SK-N-SH treated with all-trans-retinoic acid at 6 μM for 48 hours (cell line): ENCODE measurements around the gene ADRA2B.

Experiments
- CSRNP3 ChIP-seq: fragments of 250-450 bp; sonication (Bioruptor Pico); IDR thresholded peaks from 2 replicates; pipeline ENCODE4 v1.5.1; 2021; ENCODE audit warnings: mild to moderate bottlenecking, moderate library complexity
- ESRRG ChIP-seq: fragments of 250-450 bp; sonication (Bioruptor Pico); IDR thresholded peaks from 2 replicates; pipeline ENCODE4 v1.6.1; 2021; ENCODE audit warnings: mild to moderate bottlenecking
- PPARA ChIP-seq: fragments of 250-450 bp; sonication (Bioruptor Pico); IDR thresholded peaks from 2 replicates; pipeline ENCODE4 v1.5.0; 2020; ENCODE audit warnings: mild to moderate bottlenecking, borderline replicate concordance
- RARB ChIP-seq: fragments of 250-450 bp; sonication (Bioruptor Pico); IDR thresholded peaks from 2 replicates; pipeline ENCODE4 v1.8.0; 2021; ENCODE audit warnings: mild to moderate bottlenecking, moderate library complexity
- ZFP3 ChIP-seq: fragments of 250-450 bp; sonication (Bioruptor Pico); IDR thresholded peaks from 2 replicates; pipeline ENCODE4 v1.5.0; 2020; ENCODE audit warnings: mild to moderate bottlenecking, moderate library complexity
- ZFP30 ChIP-seq: fragments of 450-650 bp; formaldehyde crosslinking; IDR thresholded peaks from 2 replicates; pipeline ENCODE4 v1.5.0; 2022; ENCODE audit warnings: mild to moderate bottlenecking, moderate library complexity
- ZNF565 ChIP-seq: fragments of 450-650 bp; formaldehyde crosslinking; conservative IDR thresholded peaks from 2 replicates; pipeline ENCODE4 v1.5.0; 2020; ENCODE audit warnings: low read depth, mild to moderate bottlenecking, moderate library complexity

GRCh38 chr2:96098900-96099590 is 17.3 kb downstream of the ADRA2B start:
- no peak for TF ChIP-seq CSRNP3 (CRISPR knock-in tag)
- TF ChIP-seq ESRRG (CRISPR knock-in tag) = no peak
- TF ChIP-seq ZFP30 (CRISPR knock-in tag) = no peak
- TF ChIP-seq PPARA (CRISPR knock-in tag) = no peak
- no peak for TF ChIP-seq ZNF565 (CRISPR knock-in tag)
- TF ChIP-seq ZFP3 (CRISPR knock-in tag) = no peak
- no peak for TF ChIP-seq RARB (CRISPR knock-in tag)
